KG1 (cell line): ENCODE data around the gene PTGIR.
"Not testable (repeated sequence)": the region's sequence is repeated elsewhere in the genome, so short reads cannot be mapped to it uniquely, and the experiment has no call there.

Source experiments
- DNase-seq: peaks from one replicate; lab custom pipeline; 2025; lab: John Stamatoyannopoulos, UW

Gene PTGIR

DNA sequence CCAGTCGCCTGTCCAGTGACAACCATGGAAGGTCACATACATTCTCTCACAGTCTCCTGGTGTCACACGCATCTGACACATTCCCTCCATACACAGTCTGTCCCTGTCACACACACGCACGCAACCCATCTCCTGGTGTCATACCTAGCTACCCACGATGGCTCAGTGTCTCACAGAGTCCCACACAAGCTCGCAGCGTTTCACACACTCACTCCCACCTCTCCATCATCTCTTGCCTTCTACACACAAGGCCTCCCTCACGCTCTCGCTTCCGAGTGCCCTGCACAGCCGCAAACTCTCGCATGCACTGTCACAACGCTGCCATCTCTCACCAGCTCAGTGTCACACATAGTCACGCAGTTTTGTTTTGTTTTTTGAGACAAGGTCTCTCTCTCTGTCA is 12.3 kb upstream of the PTGIR start:
- DNase-seq = no peak

DNA sequence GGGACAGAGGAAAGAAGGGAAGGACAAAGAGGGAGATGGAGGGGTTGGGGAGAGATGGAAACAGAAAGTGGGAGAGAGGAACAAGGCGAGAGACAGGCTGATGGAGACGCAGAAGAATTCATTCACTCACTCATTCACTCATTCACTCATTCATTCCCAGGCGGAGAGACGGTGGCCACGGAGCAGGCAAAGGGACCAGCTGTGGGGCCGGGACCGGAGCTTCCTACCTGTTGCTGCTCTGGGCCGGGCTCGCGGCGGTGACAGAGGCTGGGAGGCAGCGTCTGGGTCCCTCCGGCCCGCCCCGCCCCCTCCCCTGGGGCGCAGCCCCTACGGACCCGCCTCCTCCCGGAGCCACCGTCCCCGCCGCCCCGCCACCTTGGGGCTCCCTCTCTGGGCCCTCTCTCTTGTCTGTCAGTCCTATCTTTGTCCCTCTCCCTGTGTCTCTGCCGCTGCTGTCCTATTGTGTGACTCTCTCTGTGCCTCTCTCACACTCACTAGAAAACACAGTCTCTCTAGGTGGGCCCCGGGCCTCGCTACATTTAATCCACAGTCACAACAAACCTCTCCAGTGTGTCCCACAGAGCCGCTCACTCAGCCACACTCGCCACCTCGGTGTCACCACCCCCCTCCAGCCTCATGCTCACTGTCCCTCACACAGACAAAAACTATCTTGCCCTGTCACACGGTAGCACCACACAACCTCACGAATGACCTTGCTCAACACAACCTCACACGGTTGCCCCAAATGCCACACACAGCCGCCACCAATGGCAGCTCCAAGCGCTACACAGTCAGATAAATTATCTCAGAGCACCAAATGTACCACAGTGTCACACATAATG is 11.3 kb upstream of the PTGIR start, which contains the start of gene GNG8:
GNG8 (minus strand) TSS at position 283 of the 842 bp plus-strand sequence. CDS start 1,520 bp downstream, outside the sequence.
- DNase-seq = no peak

DNA sequence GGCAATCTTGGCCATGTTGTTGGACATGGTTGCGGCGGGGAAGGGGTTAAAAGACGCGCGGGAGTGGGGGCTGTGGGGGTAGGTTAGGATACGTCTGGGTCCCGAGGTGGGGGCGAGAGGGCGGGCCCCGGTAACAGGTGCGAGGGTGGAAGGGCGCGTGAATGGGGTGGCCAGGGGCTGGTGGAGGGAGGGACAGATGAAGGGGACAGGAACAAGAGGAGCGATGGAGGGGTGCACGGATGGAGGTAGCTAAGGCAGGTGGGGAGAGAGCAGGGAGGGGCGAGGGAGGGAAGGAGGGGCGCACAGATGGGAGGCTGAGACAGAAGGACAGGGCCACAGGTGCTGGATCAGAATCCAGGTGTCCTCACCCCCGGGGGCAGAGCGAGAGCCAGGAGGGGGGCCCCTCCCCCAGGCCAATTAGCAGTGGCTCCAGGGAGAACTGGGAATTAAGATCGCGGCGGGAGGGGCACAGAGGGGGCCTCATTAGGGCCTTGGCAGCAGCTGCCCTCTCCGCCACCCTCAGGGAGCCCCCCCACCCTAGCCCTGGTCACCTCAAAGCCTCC is 9.8 kb upstream of the PTGIR start:
- DNase-seq = no peak

DNA sequence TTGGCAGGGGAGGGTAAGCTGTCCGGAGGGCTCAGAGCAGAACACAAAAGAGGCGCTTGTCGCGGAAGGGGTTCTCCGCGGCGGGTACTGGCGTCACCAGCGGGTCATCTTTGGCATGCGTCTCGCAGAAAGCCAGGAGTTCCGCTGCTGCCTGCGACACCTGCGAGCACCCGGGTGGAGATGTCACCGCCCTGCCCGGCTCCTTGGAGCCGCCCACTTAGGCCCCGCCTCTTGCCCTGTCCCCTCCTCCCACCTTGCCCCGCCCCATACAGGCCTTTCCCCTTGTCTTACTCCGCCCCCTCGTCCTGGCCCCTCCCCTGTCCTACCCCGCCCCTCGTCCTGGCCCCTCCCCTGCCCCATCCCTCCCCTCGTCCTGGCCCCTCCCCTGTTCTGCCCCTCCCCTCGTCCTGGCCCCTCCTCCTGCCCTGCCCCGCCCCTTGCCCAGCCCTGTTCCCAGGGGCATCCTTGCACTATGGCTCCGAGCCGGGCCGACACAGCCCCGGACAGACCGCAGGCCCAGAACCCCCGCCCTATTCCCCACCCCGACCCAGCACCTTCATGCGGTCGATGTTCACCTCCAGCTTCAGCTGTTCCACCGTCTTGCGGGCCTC is 9.3 kb upstream of the PTGIR start:
- no peak for DNase-seq

DNA sequence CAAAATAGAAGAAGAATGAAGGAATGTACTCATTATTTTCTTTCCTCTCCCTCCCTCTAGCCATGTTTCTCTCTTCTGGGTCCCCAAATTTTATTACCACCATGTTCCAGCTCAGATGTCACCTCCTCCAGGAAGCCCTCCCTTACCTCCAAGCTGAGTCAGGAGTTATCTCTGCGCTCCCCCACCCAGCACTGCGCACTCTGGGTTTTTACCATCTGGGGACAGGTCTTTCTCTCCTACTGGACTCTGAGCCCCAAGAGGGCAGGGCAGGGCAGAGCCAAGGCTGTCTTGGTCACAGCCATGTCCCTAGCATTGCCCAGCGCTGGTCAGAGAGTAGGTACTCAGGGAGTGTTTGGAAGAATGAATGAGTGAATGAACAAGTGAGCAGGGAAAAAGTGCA is 8.2 kb upstream of the PTGIR start:
- DNase-seq = no peak

DNA sequence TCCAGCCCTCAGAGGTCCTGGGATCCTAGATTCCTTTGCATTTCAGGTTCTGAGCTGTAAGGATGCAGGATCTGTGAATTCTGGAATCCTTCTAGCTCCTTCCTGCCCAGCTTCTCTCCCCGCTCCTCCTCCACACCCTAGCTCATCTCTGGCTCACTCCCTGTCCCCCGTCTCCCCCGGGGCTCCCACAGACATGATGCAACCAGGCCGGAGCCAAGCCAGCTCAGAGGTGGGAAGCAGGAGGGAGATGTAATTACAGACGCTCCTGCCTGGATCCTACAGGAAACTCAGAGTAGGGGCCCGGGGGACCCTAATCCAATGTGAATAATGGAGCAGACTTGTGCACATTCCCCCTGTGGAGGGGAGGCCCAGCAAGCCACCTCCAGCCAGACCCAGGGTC is 6.6 kb upstream of the PTGIR start:
- DNase-seq = no peak

DNA sequence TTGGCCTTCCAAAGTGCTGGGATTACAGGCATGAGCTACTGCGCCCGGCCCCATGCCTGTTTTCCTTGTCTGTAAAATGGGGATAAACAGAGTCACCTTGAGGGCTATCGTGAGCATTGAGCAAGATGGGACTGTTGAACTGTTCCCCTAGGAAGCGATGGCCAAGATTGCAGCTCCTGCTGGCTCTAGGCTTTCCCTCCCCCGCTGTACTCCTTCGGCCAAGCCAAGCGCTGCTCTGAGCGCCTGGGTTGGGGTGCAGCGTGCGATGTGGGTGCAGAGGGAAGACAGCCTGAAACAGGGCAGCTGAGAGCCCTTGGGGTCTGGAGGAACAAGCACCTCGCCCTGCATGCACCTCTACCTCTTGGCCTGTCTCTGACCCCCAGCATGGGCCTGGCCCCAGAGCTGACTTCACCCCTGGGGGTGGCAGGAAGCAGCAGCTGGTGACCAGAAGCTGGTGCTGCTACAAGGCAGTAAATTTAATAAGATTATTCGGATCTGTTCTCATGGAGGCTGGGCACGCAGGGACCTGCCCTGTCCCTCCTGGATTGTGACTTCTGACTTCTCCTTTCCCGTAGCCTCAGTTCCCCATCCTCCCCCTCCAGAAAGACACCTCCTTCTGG is 5.8 kb upstream of the PTGIR start:
- DNase-seq = no peak

DNA sequence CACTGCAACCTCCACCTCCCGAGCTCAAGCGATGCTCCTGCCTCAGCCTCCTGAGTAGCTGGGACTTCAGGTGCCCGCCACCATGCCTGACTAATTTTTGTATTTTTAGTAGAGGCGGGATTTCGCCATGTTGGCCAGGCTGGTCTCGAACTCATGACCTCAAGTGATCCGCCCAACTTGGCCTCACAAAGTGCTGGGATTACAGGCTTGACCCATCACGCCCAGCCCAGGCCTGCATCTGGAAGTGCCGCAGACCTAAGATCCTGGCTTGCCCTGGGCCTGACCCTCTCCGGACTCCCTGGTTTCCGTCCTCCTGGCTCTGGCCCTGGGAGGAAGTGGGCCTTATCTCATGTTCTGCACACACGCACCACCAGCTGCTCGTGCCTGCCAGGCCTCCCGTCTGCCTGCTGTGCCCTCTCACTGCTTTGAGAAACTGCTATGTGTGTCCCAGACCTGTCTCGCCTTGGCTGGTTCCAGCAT is 4.7 kb upstream of the PTGIR start:
- DNase-seq = no peak

DNA sequence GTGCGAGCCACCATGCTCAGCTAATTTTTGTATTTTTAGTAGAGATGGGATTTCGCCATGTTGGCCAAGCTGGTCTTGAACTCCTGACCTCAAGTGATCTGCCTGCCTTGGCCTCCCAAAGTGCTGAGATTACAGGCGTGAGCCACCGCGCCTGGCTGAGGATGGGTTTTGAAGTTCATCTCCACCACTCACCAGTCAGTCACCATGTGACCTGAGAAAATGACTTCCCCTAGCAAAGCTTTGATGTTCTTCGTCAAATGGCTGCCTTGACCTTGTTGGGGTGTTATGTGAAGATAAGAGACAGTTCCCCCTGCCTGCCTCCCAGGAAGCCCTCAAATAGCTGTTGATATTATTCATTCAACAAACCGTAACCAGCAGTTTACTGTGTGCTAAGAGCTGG is 4.1 kb upstream of the PTGIR start:
- not testable (repeated sequence) for DNase-seq

DNA sequence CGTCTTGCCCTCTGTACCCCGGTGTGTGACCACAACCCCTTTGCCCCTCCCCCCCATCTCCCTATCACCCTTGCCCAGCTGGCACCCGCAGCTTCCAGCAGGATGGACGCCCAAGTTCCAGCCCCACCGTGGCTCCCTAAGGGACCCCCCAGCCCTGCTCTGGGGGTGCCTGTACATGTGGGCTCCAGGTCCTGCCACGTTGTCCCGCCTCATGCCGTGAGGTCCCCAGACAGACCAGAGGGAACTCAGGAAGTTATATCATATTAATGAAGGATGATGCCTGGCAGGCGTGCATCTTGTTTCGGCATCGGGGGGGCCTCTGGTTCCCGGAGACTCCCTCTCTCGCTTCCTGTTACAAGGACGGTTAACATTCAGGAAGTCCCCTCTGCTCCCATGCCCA is 1.6 kb upstream of the PTGIR start:
- DNase-seq = no peak

DNA sequence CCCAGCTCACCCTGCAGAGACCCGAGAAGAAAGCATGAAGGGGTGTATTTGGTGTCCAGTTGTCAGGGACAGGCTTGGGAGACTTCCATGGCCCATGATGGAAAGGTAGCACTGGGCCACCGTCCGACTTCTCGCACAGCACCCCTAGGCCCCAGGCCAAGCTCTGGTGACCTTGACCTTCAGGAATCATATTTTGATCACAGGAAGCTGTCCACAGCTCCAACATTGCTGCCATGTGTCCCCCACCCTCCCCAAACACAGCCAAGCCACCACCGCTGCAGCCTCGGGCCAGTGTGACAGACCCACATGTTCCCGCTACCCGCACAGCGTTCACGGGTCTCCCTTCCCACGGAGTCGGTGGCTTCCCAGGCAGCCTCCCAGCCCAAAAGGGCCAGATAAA is 842 bp upstream of the PTGIR start:
- no peak for DNase-seq

DNA sequence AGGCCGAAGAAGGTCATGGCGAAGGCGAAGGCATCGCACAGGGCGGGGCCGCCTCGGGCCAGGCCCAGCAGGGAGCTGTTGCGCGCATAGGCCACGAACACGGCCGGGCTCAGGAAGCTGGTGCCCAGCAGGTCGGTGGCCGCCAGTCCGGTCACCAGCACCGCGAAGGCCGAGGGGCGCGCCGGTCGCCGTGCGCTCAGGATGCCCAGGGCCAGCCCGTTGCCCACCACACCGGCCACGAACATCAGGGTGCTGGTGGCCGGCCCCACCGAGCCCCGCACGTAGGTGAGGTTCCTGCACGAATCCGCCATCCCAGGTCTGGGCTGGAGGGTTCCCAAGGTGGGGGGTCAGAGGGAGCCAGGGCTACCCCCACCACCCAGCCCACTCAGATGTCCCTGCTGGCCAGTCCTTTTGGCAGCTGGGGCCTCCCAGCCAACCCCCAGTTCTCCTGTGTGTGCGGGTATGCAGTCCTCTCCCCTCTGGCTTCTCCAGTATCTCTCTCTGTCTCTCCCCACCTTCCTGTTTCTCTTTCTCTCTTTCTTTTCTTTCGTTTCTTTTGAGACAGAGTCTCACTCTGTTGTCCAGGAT is 880 bp downstream of the PTGIR start:
- DNase-seq = no peak

DNA sequence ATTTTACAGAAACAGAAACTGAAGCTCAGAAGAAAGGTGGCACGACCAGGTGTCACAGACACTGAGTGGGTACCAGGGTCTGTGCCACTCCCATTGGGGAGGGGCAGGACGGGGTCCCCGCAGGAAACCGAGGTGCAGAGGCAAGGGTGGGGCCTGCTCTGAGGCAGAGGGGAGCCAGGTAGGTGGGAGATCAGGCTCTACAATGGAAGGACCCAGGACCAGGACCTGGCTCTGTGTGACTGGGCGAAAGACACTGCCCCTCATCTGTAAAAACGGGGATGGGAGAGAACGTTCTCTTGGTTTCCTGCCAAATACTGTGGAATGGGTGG is 2.8 kb downstream of the PTGIR start:
- DNase-seq = no peak

DNA sequence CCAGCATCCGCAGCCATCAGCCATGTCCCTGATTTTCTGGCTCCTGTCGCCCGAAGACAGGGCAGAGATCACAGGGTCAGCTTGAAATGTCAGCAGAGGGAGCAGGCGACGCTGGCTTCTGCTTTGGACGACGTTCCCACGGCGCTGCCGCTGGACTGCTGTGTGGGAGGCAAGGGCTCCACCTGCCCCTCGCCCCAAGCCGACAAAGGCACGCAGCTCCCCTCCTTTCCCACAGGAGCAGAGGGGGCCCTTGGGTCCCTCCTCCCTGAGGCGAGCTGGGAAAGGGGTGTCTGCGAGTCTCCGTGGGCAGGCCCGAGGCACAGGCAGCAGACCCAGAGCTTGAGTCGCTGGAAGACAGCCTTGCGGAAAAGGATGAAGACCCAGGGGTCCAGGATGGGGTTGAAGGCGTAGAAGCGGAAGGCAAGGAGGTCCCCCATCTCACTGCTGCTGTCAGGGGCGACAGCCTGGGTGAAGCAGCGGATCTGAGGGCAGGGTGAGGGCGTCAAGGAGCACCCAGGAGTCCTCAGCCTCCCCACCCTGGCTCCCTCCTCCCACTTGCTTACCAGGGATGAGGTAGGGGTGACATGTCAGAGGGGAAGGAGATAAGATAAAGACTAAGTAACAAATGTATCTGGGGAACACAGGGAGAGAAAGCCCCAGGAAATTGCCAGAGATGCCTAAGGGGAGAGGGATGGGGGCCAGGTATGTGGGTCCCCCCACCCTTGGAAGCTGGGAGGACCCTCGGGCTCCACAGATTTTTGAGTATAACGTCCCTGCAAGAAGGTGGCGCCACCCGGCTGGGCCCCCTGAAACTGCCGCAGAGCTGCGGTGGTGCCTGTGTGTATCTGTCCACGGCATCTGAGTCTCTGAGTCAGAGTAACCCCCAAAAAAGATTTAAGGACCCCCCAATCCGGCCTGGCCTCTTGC is 3.4 kb downstream of the PTGIR start:
- DNase-seq = no peak

DNA sequence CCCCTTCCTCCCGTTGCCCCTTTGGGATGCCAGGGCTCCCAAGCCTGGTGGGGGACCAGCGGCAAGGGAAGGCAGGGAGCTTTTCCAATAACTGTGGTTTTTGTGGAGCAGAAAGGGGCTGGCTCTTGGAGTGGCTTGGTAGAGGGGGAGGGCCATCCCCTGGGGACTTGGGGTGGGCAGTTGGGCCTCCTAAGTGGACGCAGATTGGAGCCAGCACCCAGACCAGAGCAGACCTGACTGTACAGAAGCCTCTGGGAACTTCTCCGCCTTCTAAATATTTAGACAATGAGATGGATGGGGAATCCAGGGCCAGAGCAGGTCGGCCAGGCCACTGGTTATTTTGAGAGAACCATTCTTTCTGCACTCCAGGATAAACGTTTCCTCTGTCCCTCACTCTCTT is 4.2 kb downstream of the PTGIR start:
- DNase-seq = no peak

DNA sequence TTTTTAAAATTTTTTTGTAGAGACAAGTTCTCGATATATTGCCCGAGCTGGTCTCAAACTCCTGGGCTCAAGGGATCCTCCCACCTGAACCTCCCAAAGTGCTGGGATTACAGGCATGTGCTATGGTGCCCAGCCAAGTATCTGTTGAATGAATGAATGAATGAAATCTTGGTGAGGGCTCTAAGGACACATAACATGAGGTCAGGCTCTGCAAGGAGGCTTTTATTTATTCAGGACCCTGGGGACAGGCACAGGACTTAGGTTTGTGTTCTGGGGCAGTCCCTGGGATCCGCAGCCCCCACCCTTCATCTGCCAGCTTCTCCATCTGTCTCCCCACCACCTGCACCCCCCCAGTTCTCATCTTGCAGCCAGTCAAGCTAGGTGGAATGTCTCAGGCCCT is 4.6 kb downstream of the PTGIR start:
- DNase-seq = no peak

DNA sequence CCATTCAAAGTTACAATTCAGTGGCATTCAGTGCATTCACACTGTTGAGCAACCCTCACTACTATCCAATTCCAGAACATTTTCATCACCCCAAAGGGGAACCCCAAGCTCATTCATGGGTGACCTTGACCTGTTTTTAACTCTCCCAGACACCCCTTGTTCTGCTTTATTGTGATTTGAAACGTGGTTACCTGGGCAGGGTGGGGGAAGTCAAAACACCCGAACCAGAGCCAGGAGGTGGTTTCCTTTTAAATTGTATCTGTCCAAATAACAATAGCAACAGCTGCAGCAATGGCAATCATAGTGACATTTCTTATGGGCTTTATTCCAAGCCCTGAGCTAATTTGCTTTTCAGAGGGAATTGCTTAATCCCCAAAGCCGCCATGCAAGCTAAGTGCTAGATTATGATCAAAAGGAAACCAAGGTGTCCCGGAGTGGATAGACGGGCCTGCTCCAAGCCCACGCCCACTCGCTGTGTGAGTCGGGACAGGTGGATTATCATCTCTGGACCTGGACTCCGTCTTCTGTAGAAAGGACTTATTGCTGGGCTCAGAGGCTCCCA is 6.1 kb downstream of the PTGIR start:
- DNase-seq = no peak

DNA sequence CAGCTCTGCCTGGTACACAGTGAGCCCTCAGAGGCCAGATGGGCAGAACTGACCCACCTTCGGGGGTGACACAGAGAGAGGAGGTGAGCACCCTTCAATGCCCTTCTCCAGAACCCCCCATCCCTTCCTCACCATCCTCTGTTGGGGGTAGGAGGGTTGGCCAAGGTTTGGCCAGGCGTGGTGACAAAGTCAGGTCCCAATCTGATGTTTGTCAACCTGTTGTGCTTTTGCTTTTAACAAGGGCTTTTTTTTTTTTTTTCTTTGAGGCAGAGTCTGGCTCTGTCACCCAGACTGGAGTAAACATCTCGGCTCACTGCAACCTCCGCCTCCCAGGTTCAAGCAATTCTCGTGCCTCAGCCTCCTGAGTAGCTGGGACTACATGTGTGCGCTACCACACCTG is 7.3 kb downstream of the PTGIR start:
- DNase-seq = no peak

DNA sequence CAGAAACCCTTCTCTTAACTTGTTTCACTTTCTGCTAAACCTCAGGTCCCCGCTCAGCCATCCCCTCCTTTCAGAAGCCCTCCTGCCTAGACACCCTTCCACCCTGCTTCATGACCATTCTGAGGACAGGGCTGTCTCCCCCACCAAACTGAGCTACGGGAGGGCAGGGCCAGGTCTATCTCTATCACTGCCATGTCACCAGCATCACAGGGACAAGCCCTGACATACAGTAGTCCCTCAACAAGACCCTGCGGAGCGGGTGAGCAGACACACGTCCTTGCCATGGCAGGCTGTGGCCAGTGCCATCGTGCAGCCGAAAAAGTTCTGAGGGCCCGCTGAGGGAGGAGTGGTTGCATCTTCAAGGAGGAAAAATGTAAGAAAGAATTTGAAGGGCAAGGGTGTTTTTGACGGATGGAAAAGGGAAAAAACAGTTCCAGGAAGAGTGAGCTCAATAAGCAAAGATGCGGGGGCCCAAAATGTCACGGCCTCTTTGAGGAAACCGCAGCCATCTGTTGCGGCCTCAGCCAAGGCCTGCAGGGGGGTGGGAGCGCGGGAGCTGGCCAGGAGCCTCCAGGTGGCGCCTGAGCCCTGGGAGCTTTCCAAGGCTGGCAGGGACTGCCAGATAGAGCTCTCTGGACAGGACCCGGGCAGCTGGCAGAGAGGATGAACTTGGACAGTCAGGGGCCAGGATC is 8.1 kb downstream of the PTGIR start:
- DNase-seq = peak; percentile 39

DNA sequence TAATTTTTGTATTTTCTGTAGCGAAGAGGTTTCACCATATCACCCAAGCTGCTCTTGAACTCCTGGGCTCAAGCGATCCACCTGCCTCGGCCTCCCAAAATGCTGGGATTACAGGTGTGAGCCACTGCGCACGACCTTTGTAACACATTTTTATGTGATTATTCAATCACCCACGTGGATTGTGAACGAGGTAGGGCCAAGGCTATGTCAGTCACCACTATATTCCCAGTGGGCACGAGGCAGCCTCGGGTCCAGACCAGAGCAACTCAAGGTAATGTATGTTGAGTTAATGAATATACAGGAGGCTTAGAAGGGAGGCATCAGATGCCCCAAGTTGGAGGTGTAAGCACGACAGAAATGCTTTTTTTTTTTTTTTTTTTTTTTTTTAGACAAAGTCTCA is 8.9 kb downstream of the PTGIR start:
- DNase-seq = no peak
